ENCODE data around the gene DNAH1.
A peak's percentile ranks its signal among the peaks of the same experiment; 100 is the strongest.

The DNAH1 gene

GRCh38 chr3:52343946-52344600, 28.0 kb downstream of the DNAH1 start:
- DNase-seq = no peak

GRCh38 chr3:52345521-52346109, 29.5 kb downstream of the DNAH1 start:
- no peak for DNase-seq

- DNase-seq = peak; percentile 42
Observed at GRCh38 chr3:52346623-52347530, 30.8 kb downstream of the DNAH1 start.

GRCh38 chr3:52347716-52348635, 31.9 kb downstream of the DNAH1 start:
- no peak for DNase-seq

- DNase-seq = no peak
Observed at GRCh38 chr3:52349131-52349530, 33.0 kb downstream of the DNAH1 start.

GRCh38 chr3:52349611-52350395, 33.7 kb downstream of the DNAH1 start:
- DNase-seq = no peak

- DNase-seq = no peak
Observed at GRCh38 chr3:52350416-52350815, 34.3 kb downstream of the DNAH1 start.

- DNase-seq = no peak
Observed at GRCh38 chr3:52350981-52351761, 35.1 kb downstream of the DNAH1 start.

- no peak for DNase-seq
Observed at GRCh38 chr3:52351762-52352368, 35.7 kb downstream of the DNAH1 start.

- DNase-seq = no peak
Observed at GRCh38 chr3:52352566-52352965, 36.4 kb downstream of the DNAH1 start.

- DNase-seq = no peak
Observed at GRCh38 chr3:52353291-52353855, 37.3 kb downstream of the DNAH1 start.

GRCh38 chr3:52354676-52355075, 38.6 kb downstream of the DNAH1 start:
- no peak for DNase-seq

GRCh38 chr3:52355526-52355925, 39.4 kb downstream of the DNAH1 start:
- no peak for DNase-seq

GRCh38 chr3:52356126-52356525, 40.0 kb downstream of the DNAH1 start:
- DNase-seq = no peak

GRCh38 chr3:52357151-52358080, 41.3 kb downstream of the DNAH1 start:
- DNase-seq = no peak

- no peak for DNase-seq
Observed at GRCh38 chr3:52358362-52358940, 42.3 kb downstream of the DNAH1 start.

- no peak for DNase-seq
Observed at GRCh38 chr3:52359116-52359855, 43.2 kb downstream of the DNAH1 start.

- no peak for DNase-seq
Observed at GRCh38 chr3:52361011-52361410, 44.9 kb downstream of the DNAH1 start.
